H9 (cell line): Measurements from ENCODE around the gene ZNF831. TPM values are rescaled to one million over a fixed set of nuclear protein-coding genes. Genes with fewer than 3 reads are reported as not detected.

ENCODE experiments used
- DNase-seq: peaks from one replicate; pipeline ENCODE4 v3.0.0-alpha.2; 2017
- H2AFZ ChIP-seq: one replicate; pipeline ENCODE4 v1.6.1; 2013; ENCODE audit warnings: mild to moderate bottlenecking, low read length, control low read depth, moderate library complexity
- H2AK5ac ChIP-seq: 2 replicates; pipeline ENCODE4 v1.6.1; 2013; ENCODE audit warnings: low read length, control low read depth, mixed read lengths; ENCODE audit not compliant: insufficient read length
- H2BK120ac ChIP-seq: one replicate; pipeline ENCODE4 v1.6.1; 2013; ENCODE audit warnings: low read depth, mild to moderate bottlenecking, low read length, control low read depth, inconsistent platforms; ENCODE audit not compliant: poor library complexity, severe bottlenecking
- H2BK12ac ChIP-seq: 2 replicates; pipeline ENCODE4 v1.6.1; 2013; ENCODE audit warnings: low read length, control low read depth, mixed read lengths, low read depth; ENCODE audit not compliant: insufficient read length
- H2BK15ac ChIP-seq: 2 replicates; pipeline ENCODE4 v1.6.1; 2013; ENCODE audit warnings: low read depth, low read length, control low read depth
- H2BK20ac ChIP-seq: one replicate; pipeline ENCODE4 v1.6.1; 2013; ENCODE audit warnings: low read depth, mild to moderate bottlenecking, low read length, control low read depth, inconsistent platforms; ENCODE audit not compliant: poor library complexity, severe bottlenecking
- H2BK5ac ChIP-seq: 2 replicates; pipeline ENCODE4 v1.6.1; 2013; ENCODE audit warnings: low read length, control low read depth, mixed read lengths; ENCODE audit not compliant: insufficient read length
- H3K14ac ChIP-seq: 2 replicates; pipeline ENCODE4 v1.6.1; 2013; ENCODE audit warnings: low read length, control low read depth; ENCODE audit not compliant: insufficient read depth
- H3K18ac ChIP-seq: 2 replicates; pipeline ENCODE4 v1.6.1; 2013; ENCODE audit warnings: low read depth, mild to moderate bottlenecking, mixed read lengths, low read length, control low read depth; ENCODE audit not compliant: insufficient read length
- H3K23ac ChIP-seq: 2 replicates; pipeline ENCODE4 v1.6.1; 2013; ENCODE audit warnings: low read length, control low read depth, mixed read lengths, low read depth; ENCODE audit not compliant: insufficient read length
- H3K23me2 ChIP-seq: 2 replicates; pipeline ENCODE4 v1.6.1; 2013; ENCODE audit warnings: low read depth, mild to moderate bottlenecking, mixed read lengths, low read length, control low read depth; ENCODE audit not compliant: insufficient read length, poor library complexity, severe bottlenecking
- H3K27ac ChIP-seq: 2 replicates; pipeline ENCODE4 v1.5.1; 2013; ENCODE audit warnings: low read length, control low read depth, mixed read lengths, low read depth; ENCODE audit not compliant: insufficient read length
- H3K27me3 ChIP-seq: 2 replicates; pipeline ENCODE4 v1.6.1; 2013; ENCODE audit warnings: low read length, control low read depth, inconsistent platforms; ENCODE audit not compliant: insufficient read depth
- H3K4ac ChIP-seq: 2 replicates; pipeline ENCODE4 v1.6.1; 2013; ENCODE audit warnings: low read depth, mild to moderate bottlenecking, control low read depth, inconsistent platforms, low read length, moderate library complexity
- H3K4me1 ChIP-seq: 2 replicates; pipeline ENCODE4 v1.6.1; 2013; ENCODE audit warnings: low read length, control low read depth, inconsistent platforms; ENCODE audit not compliant: insufficient read depth
- H3K4me2 ChIP-seq: 2 replicates; pipeline ENCODE4 v1.6.1; 2013; ENCODE audit warnings: low read length, control low read depth, mixed read lengths; ENCODE audit not compliant: insufficient read length, insufficient read depth
- H3K56ac ChIP-seq: 2 replicates; pipeline ENCODE4 v1.6.1; 2013; ENCODE audit warnings: low read depth, mild to moderate bottlenecking, mixed read lengths, low read length, control low read depth; ENCODE audit not compliant: insufficient read length
- H3K79me1 ChIP-seq: 2 replicates; pipeline ENCODE4 v1.6.1; 2013; ENCODE audit warnings: low read depth, mild to moderate bottlenecking, moderate library complexity, low read length, control low read depth, inconsistent platforms; ENCODE audit not compliant: insufficient read depth, poor library complexity, severe bottlenecking
- H3K79me2 ChIP-seq: 2 replicates; pipeline ENCODE4 v1.6.1; 2013; ENCODE audit warnings: low read length, control low read depth, inconsistent platforms; ENCODE audit not compliant: insufficient read depth
- H3K9ac ChIP-seq: 2 replicates; pipeline ENCODE4 v1.6.1; 2013; ENCODE audit warnings: low read length, control low read depth, mixed read lengths; ENCODE audit not compliant: insufficient read length; ENCODE audit errors: extremely low read depth
- H3K9me3 ChIP-seq: one replicate; pipeline ENCODE4 v1.6.1; 2013; ENCODE audit warnings: low read depth, low read length, inconsistent platforms; ENCODE audit not compliant: control insufficient read depth
- H3T11ph ChIP-seq: one replicate; pipeline ENCODE4 v1.6.1; 2013; ENCODE audit warnings: mild to moderate bottlenecking, low read length, control low read depth, inconsistent platforms
- H4K20me1 ChIP-seq: one replicate; pipeline ENCODE4 v1.6.1; 2013; ENCODE audit not compliant: control insufficient read depth, insufficient read length, insufficient read depth
- H4K5ac ChIP-seq: 2 replicates; pipeline ENCODE4 v1.6.1; 2013; ENCODE audit warnings: low read depth, mild to moderate bottlenecking, mixed read lengths, low read length, control low read depth; ENCODE audit not compliant: insufficient read length
- H4K8ac ChIP-seq: replicated peaks from 2 replicates; pipeline ENCODE4 v1.6.1; 2013; ENCODE audit warnings: low read length, control low read depth, mixed read lengths, low read depth; ENCODE audit not compliant: insufficient read length
- H4K91ac ChIP-seq: 2 replicates; pipeline ENCODE4 v1.6.1; 2013; ENCODE audit warnings: low read depth, mild to moderate bottlenecking, moderate library complexity, mixed read lengths, low read length, control low read depth; ENCODE audit not compliant: insufficient read length
- H3K27ac Mint-ChIP-seq, 3 experiments: 2 replicates in 2 of 3; 3 replicates in 1 of 3; pipeline ENCODE4 v1.8.0; 2020 to 2021; ENCODE audit warnings: mixed read lengths in 3 of 3, mild to moderate bottlenecking in 1 of 3, moderate library complexity in 1 of 3
- H3K27me3 Mint-ChIP-seq: 2 replicates; pipeline ENCODE4 v1.8.0; 2021; ENCODE audit warnings: low read depth, mild to moderate bottlenecking, moderate library complexity, mixed read lengths
- H3K36me3 Mint-ChIP-seq, 3 experiments: 2 replicates in 2 of 3; 3 replicates in 1 of 3; pipeline ENCODE4 v1.8.0; 2020 to 2021; ENCODE audit warnings: low read depth in 3 of 3, mixed read lengths in 3 of 3; ENCODE audit not compliant: insufficient read depth in 1 of 3
- H3K4me1 Mint-ChIP-seq, 2 experiments: 2 replicates each; pipeline ENCODE4 v1.8.0; 2020; ENCODE audit warnings: mixed read lengths in 2 of 2
- H3K4me3 Mint-ChIP-seq, 2 experiments: 2 replicates in 1 of 2; 3 replicates in 1 of 2; pipeline ENCODE4 v1.8.0; 2020 to 2021; ENCODE audit warnings: mild to moderate bottlenecking in 2 of 2, mixed read lengths in 2 of 2, moderate library complexity in 1 of 2
- H3K9me3 Mint-ChIP-seq, 2 experiments: 2 replicates in 1 of 2; 3 replicates in 1 of 2; pipeline ENCODE4 v1.8.0; 2020; ENCODE audit warnings: mild to moderate bottlenecking in 2 of 2, mixed read lengths in 2 of 2, moderate library complexity in 1 of 2
- CTCF ChIP-seq: fragments of 200-600 bp; sonication (generic); conservative IDR thresholded peaks from 3 replicates; pipeline ENCODE4 v1.8.0; 2021; ENCODE audit warnings: antibody characterized with exemption, mild to moderate bottlenecking
- WGBS: extraction: QIAGEN DNeasy Blood & Tissue Kit; methylation state at CpG from one replicate; pipeline ENCODE4 v1.1.7; 2013; ENCODE audit warnings: missing lambda C conversion rate, low lambda C conversion rate, mixed read lengths; ENCODE audit not compliant: insufficient read length; ENCODE audit errors: extremely low coverage; 5-methylcytosine and 5-hydroxymethylcytosine counted together
- total RNA-seq: library from RNA; stranded (reverse); gene quantifications from 2 replicates; pipeline ENCODE4 v1.2.1, GENCODE V29; 2021

Gene ZNF831
- total RNA-seq, 1 experiment from 2014 or later, result not detected

- Histone ChIP-seq H2BK5ac (no peak overlapping the region), H4K8ac (no peak overlapping the region), H3K14ac (no peak overlapping the region), H3K23me2 (no peaks in the 10 kb centered on the region), H3K4me2 (no peak overlapping the region), H3K18ac (no peak overlapping the region), H3T11ph (no peak overlapping the region), H3K56ac (no peak overlapping the region), H4K91ac (no peak overlapping the region), H2AFZ (no peak overlapping the region), H2AK5ac (no peak overlapping the region), H3K23ac (no peak overlapping the region), H4K20me1 (no peaks in the 10 kb centered on the region), H2BK120ac (no peak overlapping the region), H3K9me3 (no peaks in the 10 kb centered on the region), H3K4ac (no peak overlapping the region), H3K27ac (no peak overlapping the region), H3K79me1 (no peaks in the 10 kb centered on the region), H3K9ac (no peak overlapping the region), H3K4me1 (no peaks in the 10 kb centered on the region; the same call in 1 of the 2 replicates), H2BK12ac (no peak overlapping the region), H4K5ac (no peak overlapping the region), H2BK20ac (no peak overlapping the region), H2BK15ac (no peak overlapping the region), H3K79me2 (no peaks in the 10 kb centered on the region), H3K27me3 (no peaks in the 10 kb centered on the region)
- no peaks in the 10 kb centered on the region for H3K36me3 Mint-ChIP-seq
- H3K9me3 Mint-ChIP-seq, result no peaks in the 10 kb centered on the region; a peak in 1 of 5 replicates
- DNase-seq, result no peak
- H3K4me3 Mint-ChIP-seq, result no peak overlapping the region
- no CpG with 5 or more reads among the region's 6 CpGs for WGBS
- peaks cover 55% of the 10 kb centered on the region for H3K27me3 Mint-ChIP-seq
- no peak overlapping the region; a peak in 1 of 7 replicates for H3K27ac Mint-ChIP-seq
- peaks cover 13 to 15% of the 10 kb centered on the region in 2 experiments for H3K4me1 Mint-ChIP-seq
- no peak for TF ChIP-seq CTCF
Observed at GRCh38 chr20:59250293-59250692, 86.7 kb downstream of the ZNF831 start.
